Stromal cell of bone marrow (primary cell): ENCODE measurements around the gene SHISA9.
"Not testable (repeated sequence)": the region's sequence is repeated elsewhere in the genome, so short reads cannot be mapped to it uniquely, and the experiment has no call there.

Source experiments
- DNase-seq: peaks from one replicate; pipeline ENCODE4 v3.0.0-alpha.2; 2012; ENCODE audit warnings: low read depth

SHISA9 gene

DNA sequence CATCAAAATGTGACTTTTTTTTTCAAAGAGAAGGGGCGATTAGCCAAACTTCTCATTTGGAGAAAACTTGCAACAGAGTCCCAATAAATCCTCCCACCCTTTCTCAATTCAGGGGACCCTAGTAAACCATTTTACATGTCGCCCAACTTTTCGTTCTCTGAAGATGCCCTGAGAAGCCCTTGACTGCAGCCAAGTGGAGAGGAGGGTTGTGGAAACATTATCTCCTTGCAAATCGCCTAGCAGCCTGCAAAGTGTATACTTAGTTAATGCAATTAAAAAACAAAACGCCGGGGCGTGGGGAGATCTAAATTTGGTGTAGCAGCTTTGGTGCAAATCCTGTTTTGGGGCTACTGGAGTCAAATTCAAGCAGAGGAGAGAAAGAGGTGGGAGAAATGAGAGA is 1.2 kb upstream of the SHISA9 start:
- DNase-seq: no peak

DNA sequence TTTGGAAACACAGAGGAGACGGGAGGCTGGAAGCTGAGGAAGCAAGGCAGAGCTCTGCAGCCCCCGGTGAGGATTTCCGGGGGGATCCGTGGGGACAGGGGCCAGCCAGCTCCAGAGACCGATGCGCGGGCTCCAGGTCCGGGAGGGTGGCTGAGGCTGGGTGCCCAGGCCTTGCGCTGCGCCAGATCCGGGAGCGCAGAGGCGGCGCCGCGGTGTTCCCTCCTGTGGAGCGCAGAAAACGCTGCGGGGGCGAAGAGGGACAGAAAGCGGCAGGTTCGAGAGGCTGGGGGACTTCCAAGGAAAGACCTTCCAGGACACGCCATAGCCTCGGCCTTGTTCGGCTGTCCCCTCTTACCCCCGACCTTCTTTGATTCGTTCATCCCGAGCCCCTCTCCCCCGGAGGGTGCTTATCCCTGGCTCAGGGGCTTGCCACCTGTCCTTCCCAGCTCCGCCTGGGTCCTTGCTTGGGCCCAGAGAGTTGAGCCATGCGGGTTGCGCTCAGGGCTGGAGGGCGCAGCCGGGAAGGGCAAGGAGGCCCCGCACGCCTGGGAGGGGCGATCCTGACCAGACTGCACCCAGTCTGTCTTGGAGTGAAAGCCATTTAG is 697 bp upstream of the SHISA9 start:
- DNase-seq: no peak

DNA sequence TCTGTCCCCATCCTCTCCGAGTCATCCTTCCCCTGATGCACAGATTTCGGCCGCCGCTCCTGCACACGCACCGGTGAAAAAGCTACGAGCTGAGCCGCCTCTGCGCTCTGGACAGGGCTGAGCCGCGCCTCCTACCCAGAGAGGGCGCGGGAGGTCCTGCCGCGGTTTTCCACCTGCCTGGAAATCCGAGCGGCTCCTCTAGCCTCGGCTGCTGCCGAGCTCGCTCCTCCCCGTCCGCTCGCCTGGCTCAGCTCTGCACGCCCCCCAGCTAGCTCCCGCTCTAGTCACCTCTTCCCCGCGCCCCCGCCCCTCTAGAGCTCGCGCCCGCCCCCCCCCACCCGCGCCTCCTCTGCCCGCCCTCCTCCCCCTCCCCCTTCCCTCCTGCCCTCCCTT is 198 bp upstream of the SHISA9 start:
- DNase-seq: no peak

DNA sequence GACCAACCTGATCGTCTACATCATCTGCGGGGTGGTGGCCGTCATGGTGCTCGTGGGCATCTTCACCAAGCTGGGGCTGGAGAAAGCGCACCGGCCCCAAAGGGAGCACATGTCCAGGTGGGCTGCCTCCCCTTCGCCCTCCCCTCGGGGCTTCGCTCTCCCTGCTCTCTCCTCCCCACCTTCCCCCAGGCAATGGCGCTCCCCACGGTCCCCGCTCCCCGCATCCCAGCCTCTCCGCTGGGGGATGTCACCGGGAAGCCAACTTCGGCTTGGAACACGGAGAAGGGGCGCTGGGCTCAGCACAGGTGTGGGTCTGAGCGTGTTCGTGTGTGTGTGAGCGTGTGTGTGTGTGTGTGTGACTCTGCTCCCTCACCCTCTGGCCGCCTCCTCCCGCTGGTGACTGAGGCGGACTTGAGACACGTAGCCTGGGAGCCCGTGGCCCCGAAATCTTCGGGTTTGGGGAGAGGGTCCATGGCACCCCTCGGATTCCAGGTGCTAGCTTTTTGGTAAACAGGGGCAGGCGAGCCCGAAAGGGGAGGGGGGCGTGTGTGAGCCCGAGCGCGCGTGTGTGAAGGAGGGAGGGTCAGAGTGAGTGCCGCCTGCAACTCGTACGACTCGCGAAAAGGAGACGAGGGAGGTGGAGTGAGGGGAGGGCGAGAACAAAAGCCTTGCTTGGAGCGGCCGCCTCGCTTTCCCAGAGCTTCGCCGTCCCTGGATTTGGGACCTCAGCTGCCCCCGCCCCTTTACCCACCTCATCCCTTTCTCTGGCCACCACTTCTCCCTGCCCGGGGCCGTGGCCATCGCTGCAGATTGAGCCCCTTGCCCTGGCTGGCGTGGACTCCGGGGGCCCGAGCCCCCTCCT is 1.3 kb downstream of the SHISA9 start:
- DNase-seq: no peak

DNA sequence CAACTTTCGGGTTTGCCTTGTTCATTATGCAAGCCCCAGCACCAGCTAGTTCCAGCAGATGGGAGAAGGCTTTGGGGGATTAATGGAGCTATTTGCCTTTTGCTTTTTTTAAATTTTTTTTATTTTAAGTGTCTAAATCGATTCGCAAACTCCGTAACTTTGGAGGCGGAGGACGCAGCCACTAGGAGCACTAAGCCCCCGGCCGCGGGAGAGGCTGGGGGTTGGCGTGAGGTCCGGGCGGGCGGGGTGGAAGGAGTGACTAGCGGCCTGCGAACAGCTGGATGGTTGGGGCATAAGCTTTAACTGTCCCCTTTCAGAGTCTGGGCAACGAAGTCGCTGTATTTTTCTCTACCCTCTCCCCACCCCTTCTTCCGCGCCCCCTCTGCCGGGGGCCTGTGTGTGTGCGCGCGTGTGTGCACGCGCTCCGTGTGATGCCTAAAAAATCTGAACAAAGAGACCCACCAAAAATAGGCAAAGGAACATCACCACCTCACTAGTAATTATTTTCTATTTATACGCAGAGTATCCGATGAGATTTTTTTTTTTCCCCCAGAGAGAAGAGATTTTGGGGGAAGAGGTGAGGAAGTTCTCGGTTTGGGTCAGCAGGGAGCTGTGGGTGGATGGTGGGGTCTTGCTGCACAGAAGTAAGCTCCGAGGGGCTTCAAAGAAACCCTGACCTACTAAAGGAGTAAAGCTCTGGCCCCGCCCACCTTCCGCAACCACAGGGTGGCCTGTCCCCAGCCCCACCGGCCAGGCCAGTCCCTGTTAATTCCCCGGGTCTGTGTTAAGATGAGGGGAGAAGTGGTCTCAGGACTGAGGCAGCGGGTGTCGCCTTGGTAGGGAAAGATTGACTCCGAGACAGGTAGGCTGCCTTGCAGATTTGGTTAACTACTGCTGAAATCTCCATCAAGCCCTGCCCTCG is 2.3 kb downstream of the SHISA9 start:
- DNase-seq: no peak

DNA sequence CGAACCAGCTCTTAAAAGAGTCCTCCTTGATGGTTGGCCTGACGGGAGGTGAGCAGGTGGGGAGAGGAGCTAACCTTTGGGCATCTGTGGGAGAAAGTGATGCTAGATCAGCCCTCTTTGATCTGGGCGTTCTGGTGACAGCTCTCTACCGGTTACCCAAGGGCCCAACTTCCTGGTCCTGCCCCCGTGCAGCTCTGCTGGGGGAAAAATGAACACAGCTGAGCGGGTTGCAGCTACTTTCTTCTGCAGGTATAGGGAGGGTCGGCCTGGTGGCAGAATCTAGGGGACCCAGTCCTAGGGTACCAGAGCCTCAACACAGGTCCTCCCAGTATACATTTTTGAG is 2.9 kb downstream of the SHISA9 start:
- no peak for DNase-seq

DNA sequence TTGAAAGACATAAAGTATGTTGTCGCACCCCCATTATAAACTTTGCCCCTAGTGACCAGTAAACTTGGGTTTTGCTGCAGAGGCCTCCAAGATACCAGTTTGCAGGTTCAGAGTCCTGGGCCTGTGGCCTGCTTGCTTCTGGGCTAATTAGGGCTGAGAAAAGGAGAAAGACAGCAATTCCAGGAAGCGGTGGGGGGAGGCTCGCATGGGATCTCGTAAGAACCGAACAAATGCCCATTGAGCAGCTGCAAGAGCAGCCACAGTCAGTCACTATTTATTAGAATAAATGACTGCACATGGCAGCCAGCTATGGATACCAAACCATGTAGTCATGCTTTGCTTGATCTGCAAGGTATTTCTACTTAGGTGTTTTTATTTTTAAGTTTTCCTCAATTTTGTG is 4.9 kb downstream of the SHISA9 start:
- no peak for DNase-seq

DNA sequence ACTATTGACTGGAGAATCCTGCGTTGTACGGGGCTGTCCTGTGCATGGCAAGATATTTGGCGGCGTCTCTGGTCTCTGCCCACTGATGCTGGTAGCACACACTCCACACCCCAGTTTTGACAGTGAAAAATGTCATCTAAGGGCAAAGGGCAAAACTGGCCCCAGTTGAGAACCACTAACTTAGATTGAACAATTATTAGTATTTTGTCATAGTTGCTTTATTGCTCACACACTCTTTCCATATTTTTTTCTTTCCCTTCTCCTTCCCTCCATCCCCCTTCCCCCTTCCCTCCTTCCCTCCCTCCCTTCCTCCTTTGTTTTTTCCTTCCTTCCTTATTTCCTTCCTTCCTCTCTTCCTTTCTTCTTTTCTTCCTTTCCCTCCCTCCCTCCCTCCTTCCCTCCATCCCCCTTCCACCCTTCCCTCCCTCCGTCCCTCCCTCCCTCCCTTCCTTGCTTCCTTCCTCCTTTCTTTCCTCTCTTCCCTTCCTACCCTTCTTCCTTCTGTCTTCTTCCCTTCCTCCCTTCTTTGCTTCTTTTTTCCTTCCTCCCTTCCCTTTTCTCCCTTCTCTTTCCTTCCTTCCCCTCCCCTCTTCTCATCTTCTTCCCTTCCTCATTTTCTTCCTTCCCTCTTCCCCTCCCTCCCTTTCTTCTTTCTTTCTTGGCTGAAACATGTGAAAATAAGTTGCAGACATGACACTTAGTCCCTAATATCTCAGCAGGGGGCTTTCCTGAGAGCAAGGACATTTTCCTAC is 5.5 kb downstream of the SHISA9 start:
- no peak for DNase-seq

DNA sequence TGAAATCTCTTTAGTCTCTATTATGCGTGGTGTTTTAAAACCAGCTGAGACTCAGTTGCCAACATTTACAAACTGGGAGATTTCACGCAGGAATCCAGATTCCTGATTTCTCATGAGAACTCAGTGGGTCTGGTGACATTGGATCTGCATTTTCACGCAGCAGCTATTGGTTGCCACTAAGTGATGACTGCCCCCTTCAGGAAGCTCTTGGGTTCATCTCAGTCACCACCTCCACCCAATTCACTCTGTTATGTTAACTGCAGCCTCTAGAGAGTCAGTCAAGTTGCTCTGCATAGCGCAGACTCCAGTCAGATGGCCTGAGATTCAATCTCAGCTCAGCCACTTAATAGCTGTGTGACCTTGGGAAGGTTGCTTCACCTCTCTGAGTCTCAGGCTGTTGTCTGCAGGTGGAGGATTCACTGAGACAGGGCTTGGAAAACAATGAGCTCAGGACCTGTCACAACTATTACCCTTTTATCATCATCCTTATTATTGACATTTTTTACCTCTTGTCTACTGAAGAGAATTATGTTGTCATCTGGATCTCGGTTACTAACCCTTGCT is 6.4 kb downstream of the SHISA9 start:
- DNase-seq: no peak

DNA sequence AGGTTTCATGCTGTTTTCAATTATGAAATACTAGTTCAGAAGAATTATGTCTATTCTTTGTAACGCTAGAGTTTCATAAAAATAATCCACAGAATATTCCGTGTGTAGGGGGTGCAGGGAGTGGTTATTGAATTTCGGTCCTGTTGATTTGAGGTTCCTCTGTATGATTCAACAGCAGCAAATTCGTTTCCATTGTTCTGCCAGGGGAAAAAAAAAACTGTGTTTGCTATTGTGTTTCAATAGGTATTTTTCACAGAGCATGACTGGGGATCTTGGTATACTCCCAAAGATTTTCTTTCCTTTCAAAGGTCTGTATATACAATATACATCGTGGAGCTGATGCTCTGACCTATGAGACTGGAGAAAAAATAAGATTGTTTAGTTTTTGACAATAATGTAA is 15.8 kb downstream of the SHISA9 start:
- no peak for DNase-seq

DNA sequence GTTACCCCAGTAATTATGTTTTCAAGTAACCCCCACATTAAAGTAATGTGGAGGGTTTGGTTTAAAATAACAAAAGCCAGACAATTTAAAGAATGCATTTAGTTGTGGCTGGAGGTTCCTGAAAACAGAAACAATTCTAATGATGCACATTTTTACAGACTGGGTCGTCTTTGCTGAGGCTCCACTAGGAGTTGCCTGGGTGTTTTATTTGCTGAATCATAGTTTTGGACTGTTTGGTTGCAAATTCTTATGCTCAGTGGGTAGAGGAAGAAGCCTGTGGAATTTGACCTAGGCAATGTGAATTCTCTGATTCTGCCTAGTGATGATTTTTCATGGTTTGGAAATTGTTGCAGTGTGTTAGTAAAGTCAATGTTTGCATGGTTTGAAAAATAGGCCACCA is 16.3 kb downstream of the SHISA9 start:
- DNase-seq: no peak

DNA sequence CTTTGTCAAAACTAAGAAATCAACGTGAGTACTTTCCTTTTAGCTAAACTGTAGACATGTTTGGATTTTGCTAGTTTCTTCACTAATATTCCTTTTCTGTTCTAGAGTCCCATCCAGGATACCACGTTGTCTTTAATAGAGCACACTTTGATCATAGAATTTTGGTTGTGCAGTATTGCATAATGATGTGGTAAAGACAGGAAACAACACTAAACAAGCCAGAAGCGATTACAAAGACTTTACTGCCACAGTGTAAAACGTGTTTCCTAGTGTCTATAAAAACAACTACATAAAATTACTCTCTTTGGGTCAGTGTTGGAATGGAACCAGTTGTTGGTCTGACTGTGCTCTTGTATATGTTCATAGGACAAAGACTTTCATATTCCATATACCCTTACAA is 19.3 kb downstream of the SHISA9 start:
- no peak for DNase-seq

DNA sequence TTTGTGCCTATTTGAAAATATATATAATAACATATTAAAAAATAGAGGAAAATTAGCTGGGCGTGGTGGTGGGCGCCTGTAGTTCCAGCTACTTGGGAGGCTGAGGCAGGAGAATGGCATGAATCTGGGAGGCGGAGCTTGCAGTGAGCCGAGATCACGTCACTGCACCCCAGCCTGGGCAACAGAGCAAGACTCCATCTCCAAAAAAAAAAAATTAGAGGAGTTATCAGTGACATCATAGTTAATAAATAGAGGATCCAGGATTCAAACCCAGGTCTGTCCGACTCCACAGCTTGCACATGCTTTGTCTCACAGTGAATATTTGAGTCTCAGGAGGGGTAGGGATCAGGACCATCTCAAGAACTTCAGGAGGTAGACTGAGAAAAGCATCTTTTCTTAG is 22.2 kb downstream of the SHISA9 start:
- not testable (repeated sequence) for DNase-seq

DNA sequence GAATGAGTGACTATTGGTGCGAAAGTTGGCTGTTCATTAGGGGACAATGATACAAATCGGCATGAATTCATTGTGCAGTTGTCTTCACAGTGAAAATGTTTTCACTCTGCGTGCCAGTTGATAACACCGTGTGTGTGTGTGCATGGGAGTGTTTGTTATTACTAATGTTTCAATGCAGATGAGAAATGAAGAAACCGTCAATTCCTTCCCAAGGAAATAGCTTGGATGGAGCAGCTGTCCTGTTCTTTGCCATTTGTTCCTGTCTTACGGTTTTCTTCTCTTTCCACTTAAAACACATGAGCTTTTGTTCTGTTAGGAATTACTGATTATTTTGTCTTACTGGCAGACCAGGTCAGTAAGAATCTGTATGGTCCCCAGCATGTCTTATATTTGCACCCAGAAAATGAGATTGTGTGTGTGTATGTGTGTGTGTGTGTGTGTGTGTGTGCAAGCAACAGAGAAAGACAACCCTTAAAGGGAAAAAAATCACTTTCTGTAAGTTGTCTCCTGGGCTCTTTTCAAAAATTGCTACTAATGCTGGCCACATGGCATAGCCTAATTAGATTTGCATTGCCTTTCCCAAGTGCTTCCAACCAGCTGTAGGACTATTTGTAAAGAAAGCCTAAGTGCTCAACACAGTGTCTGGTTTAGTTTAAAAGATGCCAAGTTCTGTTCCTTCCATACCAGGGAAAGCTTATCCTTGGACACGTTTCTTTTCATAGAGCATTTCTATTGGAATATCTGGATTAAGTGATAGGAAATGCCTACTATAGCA is 23.8 kb downstream of the SHISA9 start:
- no peak for DNase-seq

DNA sequence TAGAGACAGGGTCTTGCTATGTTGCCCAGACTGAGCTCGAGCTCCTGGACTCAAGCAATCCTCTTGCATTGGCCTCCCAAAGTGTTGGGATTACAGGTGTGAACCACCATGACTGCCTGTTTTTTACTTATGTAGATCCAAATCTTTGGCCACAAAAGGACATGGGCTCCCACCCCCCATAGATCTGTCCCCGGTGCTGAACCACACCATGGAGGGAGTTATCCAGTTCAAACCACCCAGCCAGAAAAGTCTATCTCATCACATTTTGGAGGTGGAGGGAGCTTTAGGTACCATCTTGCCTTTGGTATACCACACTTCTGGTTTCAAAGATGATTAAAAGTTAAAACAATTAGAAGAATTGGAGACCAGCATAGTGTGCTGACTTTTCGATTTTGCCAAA is 26.2 kb downstream of the SHISA9 start:
- DNase-seq: no peak

DNA sequence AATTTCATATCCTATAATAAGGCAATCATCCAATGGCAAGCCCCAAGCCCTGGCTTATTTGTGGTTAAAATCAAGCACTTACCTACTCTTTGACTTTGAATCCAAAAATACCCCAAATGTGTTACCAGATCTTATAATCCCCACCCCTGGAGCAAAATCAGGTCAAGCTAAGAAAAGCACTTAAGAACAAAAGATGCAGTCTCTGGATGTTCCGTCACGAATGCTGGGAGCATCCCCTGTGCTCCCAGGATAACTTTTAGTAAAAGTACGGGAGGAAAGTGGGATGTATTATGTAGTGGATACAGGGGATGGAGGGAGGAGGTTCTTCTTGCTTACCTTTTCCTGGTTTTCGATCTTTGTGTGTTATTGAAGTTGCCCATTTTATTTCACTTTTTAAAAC is 29.5 kb downstream of the SHISA9 start:
- no peak for DNase-seq

DNA sequence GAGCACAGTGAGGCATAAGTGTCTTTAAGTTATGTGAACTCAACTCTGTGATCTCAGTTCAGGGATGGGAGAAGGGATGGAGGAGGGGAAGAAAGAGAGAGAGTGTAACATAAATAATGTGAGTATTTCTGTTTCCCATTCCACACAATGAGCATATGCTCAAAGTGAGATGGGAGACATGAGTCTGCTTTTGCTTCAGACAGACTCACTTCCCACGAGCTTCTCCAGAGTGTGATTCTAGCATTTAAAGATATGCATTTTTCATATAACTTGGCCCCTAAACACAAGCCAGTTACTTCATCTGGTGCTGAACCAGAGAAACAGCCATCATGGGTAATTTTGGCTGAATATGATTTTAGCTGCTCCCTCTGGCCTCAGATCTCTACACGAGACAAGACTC is 35.0 kb downstream of the SHISA9 start:
- DNase-seq: no peak

DNA sequence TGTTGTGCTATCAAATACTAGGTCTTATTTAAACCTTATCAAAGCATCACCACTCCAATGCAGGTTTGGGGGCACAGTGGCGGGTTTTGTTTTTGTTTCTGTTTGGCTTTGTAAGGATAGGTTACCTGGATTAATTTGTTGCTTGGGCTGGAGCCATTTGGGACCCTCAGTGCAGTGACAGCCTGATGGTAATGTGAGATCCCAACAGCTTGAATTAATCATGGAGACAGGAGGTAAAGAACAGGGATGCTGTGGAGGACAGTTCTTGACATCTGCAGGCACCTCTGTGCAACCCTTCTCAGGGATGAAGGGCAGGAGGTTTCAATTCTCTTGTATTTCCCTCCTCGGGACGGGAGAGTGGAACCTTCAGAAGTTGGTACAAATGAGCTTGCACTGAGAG is 40.5 kb downstream of the SHISA9 start:
- no peak for DNase-seq

DNA sequence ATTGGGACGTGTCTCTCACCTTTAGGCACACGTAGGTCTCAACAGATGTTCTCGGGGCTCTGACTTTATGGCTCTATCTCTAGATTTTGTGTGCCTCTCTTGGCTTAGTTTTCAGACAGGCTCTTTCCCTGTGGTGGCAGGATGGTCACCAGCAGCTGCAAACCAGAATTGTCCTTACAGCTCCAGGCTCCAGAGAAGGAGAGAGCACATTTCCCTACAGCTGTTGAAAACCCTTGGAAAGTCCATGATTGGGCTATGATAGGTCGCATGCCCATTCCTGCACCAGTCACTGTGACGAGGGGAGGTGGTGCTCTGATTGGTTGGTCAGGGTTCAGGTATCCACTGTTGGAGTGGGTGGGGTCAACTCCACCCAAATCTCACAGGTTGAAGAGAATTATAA is 41.5 kb downstream of the SHISA9 start:
- DNase-seq: no peak

DNA sequence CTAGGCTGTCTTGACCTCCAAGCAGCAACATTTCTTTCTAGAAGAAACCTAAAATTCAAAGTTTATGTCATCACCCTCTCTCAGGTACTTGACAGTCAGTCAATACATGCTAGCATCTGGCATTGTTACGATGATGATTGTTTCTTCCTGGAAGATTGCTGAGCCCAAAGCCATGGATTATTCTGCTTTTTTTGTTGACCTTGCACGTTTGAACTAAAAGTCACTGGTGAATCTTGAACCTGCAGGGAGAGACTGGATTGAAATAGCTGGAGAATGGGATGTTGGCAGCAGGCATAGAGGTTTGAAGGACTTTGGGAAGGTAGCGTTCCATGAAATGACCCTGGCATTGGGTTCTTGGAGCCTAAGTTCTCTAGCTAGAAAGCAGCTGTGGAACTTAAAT is 42.9 kb downstream of the SHISA9 start:
- DNase-seq: no peak

DNA sequence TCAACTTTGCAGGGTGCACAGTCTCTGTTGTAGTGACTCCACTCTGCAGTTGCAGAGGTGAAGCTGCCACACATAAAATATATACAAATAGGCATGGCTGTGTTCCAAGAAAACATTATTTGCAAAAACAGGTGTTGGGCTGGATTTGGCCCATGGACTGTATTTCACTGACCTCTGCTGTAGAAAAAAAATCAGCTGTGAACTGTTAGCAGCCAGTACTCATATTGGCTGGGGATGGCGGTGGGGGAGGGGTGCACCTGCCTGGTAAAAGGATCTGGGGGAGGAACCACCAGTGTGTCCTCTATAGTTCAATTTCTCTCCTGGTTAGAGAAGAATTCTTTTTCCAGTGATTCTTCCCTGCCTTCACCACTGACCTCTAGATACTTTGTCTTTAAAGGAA is 50.0 kb downstream of the SHISA9 start:
- DNase-seq: no peak
